Right ventricle myocardium superior (tissue), 1 donor: ENCODE results near the gene SELENOT. TPM values are rescaled to one million over a fixed set of nuclear protein-coding genes. Genes with fewer than 3 reads are reported as not detected.
"Not testable (repeated sequence)": the region's sequence is repeated elsewhere in the genome, so short reads cannot be mapped to it uniquely, and the experiment has no call there.

Experiments used
- ATAC-seq: fragments of 200-7000 bp; cut with Tn5 transposase; one replicate; pipeline ENCODE4 v1.9.1; 2020; ENCODE audit warnings: mild to moderate bottlenecking; ENCODE audit not compliant: poor library complexity
- DNase-seq: peaks from one replicate; pipeline ENCODE4 v3.0.0-alpha.2; 2020
- intact Hi-C: fragments of 100-400 bp; cut with DNase I; formaldehyde crosslinking; loops from one replicate; pipeline ENCODE4 v1.11.2; 2022
- total RNA-seq: library from RNA; stranded (reverse); fragmentation: NEBNext Ultra II Directional; extraction: Animal tissue kit (Norgen Biotek cat#: 25700); gene quantifications from one replicate; pipeline ENCODE4 v1.2.1, GENCODE V29; 2021
- donor health status: DM: no; HTN: yes; CAD: no; lungs with severe emphysema.

Gene SELENOT
- total RNA-seq, 1 donor from 2014 or later = 59.8 TPM

- no peak for ATAC-seq
- DNase-seq = no peak
- intact Hi-C loops = no loop called here
Observed at GRCh38 chr3:150603980-150604319, 829 bp downstream of the SELENOT start.

GRCh38 chr3:150605998-150606641 is 3.0 kb downstream of the SELENOT start:
- intact Hi-C loops = no loop called here
- ATAC-seq (no peak), DNase-seq (no peak)

- ATAC-seq (no peak), DNase-seq (no peak)
- intact Hi-C loops = no loop called here
Observed at GRCh38 chr3:150607267-150608065, 4.3 kb downstream of the SELENOT start.

GRCh38 chr3:150609988-150610387 is 6.9 kb downstream of the SELENOT start:
- intact Hi-C loops = no loop called here
- ATAC-seq = no peak
- no peak for DNase-seq

GRCh38 chr3:150610785-150611184 is 7.7 kb downstream of the SELENOT start:
- ATAC-seq = no peak
- DNase-seq = no peak
- intact Hi-C loops = no loop called here

- intact Hi-C loops = no loop called here
- ATAC-seq (peak; percentile 27), DNase-seq (peak; percentile 38)
Observed at GRCh38 chr3:150611666-150612065, 8.5 kb downstream of the SELENOT start.

- DNase-seq (no peak), ATAC-seq (no peak)
- intact Hi-C loops = no loop called here
Observed at GRCh38 chr3:150612494-150612893, 9.4 kb downstream of the SELENOT start.

- ATAC-seq = no peak
- no peak for DNase-seq
- intact Hi-C loops = no loop called here
Observed at GRCh38 chr3:150613034-150613433, 9.9 kb downstream of the SELENOT start.

- intact Hi-C loops = no loop called here
- ATAC-seq = no peak
- no peak for DNase-seq
Observed at GRCh38 chr3:150613709-150614480, 10.8 kb downstream of the SELENOT start.

GRCh38 chr3:150620002-150620689 is 17.0 kb downstream of the SELENOT start:
- intact Hi-C loops = no loop called here
- no peak for ATAC-seq
- no peak for DNase-seq

GRCh38 chr3:150622955-150623354 is 19.8 kb downstream of the SELENOT start:
- DNase-seq, intact Hi-C loops, ATAC-seq: not testable (repeated sequence)

- DNase-seq (no peak), ATAC-seq (no peak)
Observed at GRCh38 chr3:150623945-150624344, 20.8 kb downstream of the SELENOT start.

GRCh38 chr3:150626148-150626930 is 23.2 kb downstream of the SELENOT start:
- no peak for ATAC-seq
- intact Hi-C loops = no loop called here
- no peak for DNase-seq

More at GRCh38 chr3:150623945-150624344, 20.8 kb downstream of the SELENOT start:
- intact Hi-C loops = no loop called here

- intact Hi-C loops = no loop called here
- DNase-seq = no peak
- peak; percentile 88 for ATAC-seq
Observed at GRCh38 chr3:150627557-150627956, 24.4 kb downstream of the SELENOT start.

- intact Hi-C loops = no loop called here
- ATAC-seq (no peak), DNase-seq (no peak)
Observed at GRCh38 chr3:150631515-150632221, 28.5 kb downstream of the SELENOT start.

- DNase-seq (no peak), ATAC-seq (no peak)
- intact Hi-C loops = no loop called here
Observed at GRCh38 chr3:150635076-150635475, 32.0 kb downstream of the SELENOT start.

- no peak for DNase-seq
- ATAC-seq = no peak
- intact Hi-C loops = no loop called here
Observed at GRCh38 chr3:150635526-150635925, 32.4 kb downstream of the SELENOT start.

GRCh38 chr3:150636258-150636657 is 33.1 kb downstream of the SELENOT start:
- no peak for DNase-seq
- intact Hi-C loops = no loop called here
- no peak for ATAC-seq
